ENCODE results near the gene MRPL51.
A peak's percentile ranks its signal among the peaks of the same experiment; 100 is the strongest.
"Not testable (repeated sequence)": the region's sequence is repeated elsewhere in the genome, so short reads cannot be mapped to it uniquely, and the experiment has no call there.

The MRPL51 gene

GRCh38 chr12:6532051-6532926, 39.2 kb upstream of the MRPL51 start:
- DNase-seq, result peak; percentile 99

GRCh38 chr12:6530576-6531260, 37.7 kb upstream of the MRPL51 start:
- DNase-seq, result no peak

GRCh38 chr12:6529291-6529737, 36.3 kb upstream of the MRPL51 start:
- DNase-seq, result no peak

GRCh38 chr12:6528539-6529235, 35.6 kb upstream of the MRPL51 start:
- no peak for DNase-seq

- DNase-seq, result no peak
Observed at GRCh38 chr12:6527711-6528110, 34.6 kb upstream of the MRPL51 start.

GRCh38 chr12:6526766-6527525, 33.9 kb upstream of the MRPL51 start:
- DNase-seq, result no peak

- DNase-seq, result no peak
Observed at GRCh38 chr12:6526201-6526600, 33.1 kb upstream of the MRPL51 start.

- DNase-seq, result no peak
Observed at GRCh38 chr12:6524648-6525047, 31.6 kb upstream of the MRPL51 start.

- DNase-seq, result no peak
Observed at GRCh38 chr12:6523708-6524107, 30.6 kb upstream of the MRPL51 start.

- DNase-seq, result no peak
Observed at GRCh38 chr12:6522193-6522592, 29.1 kb upstream of the MRPL51 start.

- no peak for DNase-seq
Observed at GRCh38 chr12:6520186-6520585, 27.1 kb upstream of the MRPL51 start.

GRCh38 chr12:6508087-6508486, 15.0 kb upstream of the MRPL51 start:
- DNase-seq, result no peak

GRCh38 chr12:6507102-6507998, 14.3 kb upstream of the MRPL51 start:
- no peak for DNase-seq

- no peak for DNase-seq
Observed at GRCh38 chr12:6500466-6500865, 7.4 kb upstream of the MRPL51 start.

- DNase-seq, result not testable (repeated sequence)
Observed at GRCh38 chr12:6497291-6497690, 4.2 kb upstream of the MRPL51 start.

GRCh38 chr12:6494968-6495367, 1.9 kb upstream of the MRPL51 start:
- no peak for DNase-seq

GRCh38 chr12:6494258-6494743, 1.2 kb upstream of the MRPL51 start:
- DNase-seq, result peak; percentile 74

- DNase-seq, result peak; percentile 100
Observed at GRCh38 chr12:6493497-6494257, 615 bp upstream of the MRPL51 start, which contains the start of gene NCAPD2. Gene NCAPD2, plus strand, starts transcription at chr12:6494102. Its CDS starts 997 bp downstream, at chr12:6495099.

GRCh38 chr12:6490673-6491072, 2.4 kb downstream of the MRPL51 start:
- DNase-seq, result not testable (repeated sequence)

- DNase-seq, result no peak
Observed at GRCh38 chr12:6489449-6489848, 3.6 kb downstream of the MRPL51 start.

GRCh38 chr12:6488240-6488639, 4.8 kb downstream of the MRPL51 start:
- DNase-seq, result no peak
